BLaER1 treated with 17β-estradiol and CSF1 and Interleukin-3, amounts not matched to agents 10 nM and 100 nM (cell line): Measurements from ENCODE around the gene BCAP31.

Experiments used
- H3K27ac ChIP-seq, 11 experiments: shearing (Covaris generic); formaldehyde crosslinking; 2 replicates each; pipeline ENCODE4 v1.8.1; 2022
- H3K27me3 ChIP-seq, 11 experiments: shearing (Covaris generic); formaldehyde crosslinking; 2 replicates each; pipeline ENCODE4 v1.8.1; 2022
- H3K36me3 ChIP-seq, 11 experiments: shearing (Covaris generic); formaldehyde crosslinking; 2 replicates each; pipeline ENCODE4 v1.8.1; 2022
- H3K4me1 ChIP-seq, 10 experiments: shearing (Covaris generic); formaldehyde crosslinking; 2 replicates each; pipeline ENCODE4 v1.8.1; 2022
- H3K4me2 ChIP-seq, 11 experiments: shearing (Covaris generic); formaldehyde crosslinking; 2 replicates each; pipeline ENCODE4 v1.8.1; 2022
- H3K4me3 ChIP-seq, 10 experiments: shearing (Covaris generic); formaldehyde crosslinking; 2 replicates each; pipeline ENCODE4 v1.8.1; 2022
- H3K9ac ChIP-seq, 11 experiments: shearing (Covaris generic); formaldehyde crosslinking; 2 replicates each; pipeline ENCODE4 v1.8.1; 2022
- H3K9me3 ChIP-seq, 11 experiments: shearing (Covaris generic); formaldehyde crosslinking; replicated peaks in 1 of 11; 2 replicates each; pipeline ENCODE4 v1.8.1; 2022
- H4K20me1 ChIP-seq, 11 experiments: shearing (Covaris generic); formaldehyde crosslinking; 2 replicates each; pipeline ENCODE4 v1.8.1; 2022
- Cebpa-rat ChIP-seq, 11 experiments: shearing (Covaris generic); IDR thresholded peaks; 2 replicates each; pipeline ENCODE4 v1.8.1; 2022

The BCAP31 gene

GRCh38 chrX:153724252-153725038 is at the start of gene BCAP31, which contains the start of gene ABCD1:
Gene BCAP31 (minus strand): TSS chrX:153724387. CDS start chrX:153723244, 1,143 bp downstream.
Gene ABCD1 (plus strand): TSS chrX:153724856. CDS start chrX:153725267, 411 bp downstream.
- H3K9me3 ChIP-seq: peaks cover 12 to 67% (median 41%) of the 10 kb centered on the region in 11 experiments; a peak in 21 of 22 replicates
- peaks cover 19 to 41% (median 32%) of the 10 kb centered on the region in 11 experiments for H3K36me3 ChIP-seq
- peaks cover 50 to 64% (median 55%) of the 10 kb centered on the region in 10 experiments for H3K4me1 ChIP-seq
- H3K4me3 ChIP-seq: peak within 1 kb of the TSS; percentile 65 to 79 (median 76)
- TF ChIP-seq Cebpa-rat (IDR thresholded peaks at IDR 0.05): no peak
- H3K27ac ChIP-seq: peak within 1 kb of the TSS; percentile 92 to 99 (median 97)
- H3K9ac ChIP-seq: peak within 1 kb of the TSS; percentile 84 to 94 (median 91)
- H3K4me2 ChIP-seq: peak within 1 kb of the TSS; percentile 86 to 95 (median 89)
- peaks cover 12 to 69% (median 46%) of the 10 kb centered on the region in 11 experiments; a peak in 19 of 22 replicates for H4K20me1 ChIP-seq
- peaks cover 23 to 57% (median 39%) of the 10 kb centered on the region in 11 experiments for H3K27me3 ChIP-seq

GRCh38 chrX:153773218-153773611 is 49.0 kb upstream of the BCAP31 start:
- H3K4me3 ChIP-seq: no peak overlapping the region
- peaks cover 0 to 25% (median 0%) of the 10 kb centered on the region in 11 experiments; a peak in 6 of 22 replicates for H3K27me3 ChIP-seq
- no peak overlapping the region for H3K4me2 ChIP-seq
- no peak overlapping the region for H3K27ac ChIP-seq
- TF ChIP-seq Cebpa-rat (IDR thresholded peaks at IDR 0.05): no peak
- peaks cover 17 to 28% (median 24%) of the 10 kb centered on the region in 10 experiments for H3K4me1 ChIP-seq
- H3K9me3 ChIP-seq: peaks cover 0 to 57% (median 35%) of the 10 kb centered on the region in 11 experiments; a peak in 13 of 22 replicates
- H3K9ac ChIP-seq: no peak overlapping the region
- H3K36me3 ChIP-seq: no peaks in the 10 kb centered on the region
- H4K20me1 ChIP-seq: peaks cover 0 to 64% (median 0%) of the 10 kb centered on the region in 11 experiments; a peak in 6 of 22 replicates

- no peak overlapping the region for H3K4me3 ChIP-seq
- H3K9ac ChIP-seq: no peak overlapping the region
- peaks cover 0 to 58% (median 0%) of the 10 kb centered on the region in 11 experiments; a peak in 8 of 22 replicates for H4K20me1 ChIP-seq
Measured at GRCh38 chrX:153772316-153773217, 48.4 kb upstream of the BCAP31 start.

GRCh38 chrX:153771415-153772315 is 47.5 kb upstream of the BCAP31 start:
- H3K27me3 ChIP-seq: peaks cover 0 to 25% (median 5%) of the 10 kb centered on the region in 11 experiments; a peak in 5 of 22 replicates
- H3K9ac ChIP-seq: no peak overlapping the region
- peaks cover 0 to 42% (median 27%) of the 10 kb centered on the region in 11 experiments; a peak in 13 of 22 replicates for H3K9me3 ChIP-seq
- H3K4me2 ChIP-seq: 0 out of 22 replicates have a peak overlapping the region, but pooled peaks of 2 of the 11 experiments have one; percentile 8 to 30
- peaks cover 28 to 39% (median 36%) of the 10 kb centered on the region in 10 experiments for H3K4me1 ChIP-seq
- no peak overlapping the region for H3K27ac ChIP-seq
- no peak for TF ChIP-seq Cebpa-rat (IDR thresholded peaks at IDR 0.05)
- no peaks in the 10 kb centered on the region for H3K36me3 ChIP-seq
- H3K4me3 ChIP-seq: no peak overlapping the region
- peaks cover 0 to 53% (median 0%) of the 10 kb centered on the region in 11 experiments; a peak in 8 of 22 replicates for H4K20me1 ChIP-seq

More at GRCh38 chrX:153772316-153773217, 48.4 kb upstream of the BCAP31 start:
- H3K36me3 ChIP-seq: no peaks in the 10 kb centered on the region
- H3K4me1 ChIP-seq: peaks cover 24 to 35% (median 28%) of the 10 kb centered on the region in 10 experiments
- TF ChIP-seq Cebpa-rat (IDR thresholded peaks at IDR 0.05): no peak
- H3K27ac ChIP-seq: no peak overlapping the region
- peaks cover 0 to 25% (median 0%) of the 10 kb centered on the region in 11 experiments; a peak in 4 of 22 replicates for H3K27me3 ChIP-seq
- H3K4me2 ChIP-seq: peak overlapping the region in 3 of 11 experiments; percentile 8 to 30 (median 15); a peak in 5 of 22 replicates
- peaks cover 0 to 51% (median 33%) of the 10 kb centered on the region in 11 experiments; a peak in 13 of 22 replicates for H3K9me3 ChIP-seq

GRCh38 chrX:153770601-153771414 is 46.6 kb upstream of the BCAP31 start:
- Histone ChIP-seq H3K27ac (no peak overlapping the region), H3K4me2 (no peak overlapping the region)

GRCh38 chrX:153769865-153770600 is 45.8 kb upstream of the BCAP31 start:
- H3K4me1 ChIP-seq: peaks cover 43 to 53% (median 51%) of the 10 kb centered on the region in 10 experiments
- no peak overlapping the region for H3K9ac ChIP-seq
- H3K4me3 ChIP-seq: no peak overlapping the region
- H3K36me3 ChIP-seq: no peaks in the 10 kb centered on the region
- peaks cover 0 to 67% (median 0%) of the 10 kb centered on the region in 11 experiments; a peak in 9 of 22 replicates for H4K20me1 ChIP-seq
- no peak overlapping the region; a peak in 2 of 22 replicates for H3K4me2 ChIP-seq
- no peak for TF ChIP-seq Cebpa-rat (IDR thresholded peaks at IDR 0.05)
- no peak overlapping the region for H3K27ac ChIP-seq
- H3K27me3 ChIP-seq: peaks cover 0 to 41% (median 5%) of the 10 kb centered on the region in 11 experiments; a peak in 9 of 22 replicates
- peaks cover 0 to 33% (median 22%) of the 10 kb centered on the region in 11 experiments; a peak in 13 of 22 replicates for H3K9me3 ChIP-seq

More at GRCh38 chrX:153770601-153771414, 46.6 kb upstream of the BCAP31 start:
- TF ChIP-seq Cebpa-rat (IDR thresholded peaks at IDR 0.05): no peak
- peaks cover 0 to 59% (median 0%) of the 10 kb centered on the region in 11 experiments; a peak in 8 of 22 replicates for H4K20me1 ChIP-seq
- no peak overlapping the region for H3K4me3 ChIP-seq
- H3K27me3 ChIP-seq: peaks cover 0 to 33% (median 5%) of the 10 kb centered on the region in 11 experiments; a peak in 6 of 22 replicates
- no peaks in the 10 kb centered on the region for H3K36me3 ChIP-seq
- peaks cover 35 to 46% (median 43%) of the 10 kb centered on the region in 10 experiments for H3K4me1 ChIP-seq
- peaks cover 0 to 41% (median 26%) of the 10 kb centered on the region in 11 experiments; a peak in 13 of 22 replicates for H3K9me3 ChIP-seq
- no peak overlapping the region for H3K9ac ChIP-seq
